Skeletal muscle tissue (tissue), 5 donors: ENCODE measurements around the gene AKR1D1. TPM values are rescaled to one million over a fixed set of nuclear protein-coding genes. Genes with fewer than 3 reads are reported as not detected.

Experiments used
- H3K27ac ChIP-seq: one replicate; pipeline ENCODE4 v1.7.0; 2013; ENCODE audit warnings: mild to moderate bottlenecking, low read depth, low read length, inconsistent platforms
- H3K27me3 ChIP-seq, 3 donors: one replicate each; pipeline ENCODE4 v1.7.0; 2013; ENCODE audit warnings: low read length in 3 of 3; ENCODE audit not compliant: control insufficient read depth in 3 of 3, insufficient read depth in 3 of 3
- H3K36me3 ChIP-seq, 3 donors: one replicate each; pipeline ENCODE4 v1.7.0; 2013; ENCODE audit warnings: low read length in 3 of 3; ENCODE audit not compliant: control insufficient read depth in 3 of 3, insufficient read depth in 3 of 3
- H3K4me1 ChIP-seq, 3 donors: one replicate each; pipeline ENCODE4 v1.7.0; 2013; ENCODE audit warnings: low read length in 3 of 3, mild to moderate bottlenecking in 3 of 3; ENCODE audit not compliant: control insufficient read depth in 3 of 3, insufficient read depth in 3 of 3
- H3K4me3 ChIP-seq, 3 donors: one replicate each; pipeline ENCODE4 v1.7.0; 2013; ENCODE audit warnings: low read length in 3 of 3
- H3K9ac ChIP-seq, 3 donors: one replicate each; pipeline ENCODE4 v1.7.0; 2013; ENCODE audit warnings: low read length in 3 of 3, mild to moderate bottlenecking in 3 of 3, moderate library complexity in 2 of 3, low read depth in 1 of 3
- H3K9me3 ChIP-seq, 3 donors: one replicate each; pipeline ENCODE4 v1.7.0; 2013; ENCODE audit warnings: low read length in 3 of 3; ENCODE audit not compliant: control insufficient read depth in 3 of 3
- small RNA-seq: library from RNA; depleted of rRNA; stranded (forward); fragments of <200 nt; gene quantifications from one replicate; pipeline ENCODE3, GENCODE V24; 2014
- total RNA-seq: library from RNA; depleted of rRNA; stranded (reverse); fragments of >200 nt; gene quantifications from one replicate; pipeline ENCODE4 v1.2.3, GENCODE V29; 2014
- donor health status: Osteomylitis.

Gene AKR1D1
- total RNA-seq, 1 donor from 2014 or later, result not detected

DNA sequence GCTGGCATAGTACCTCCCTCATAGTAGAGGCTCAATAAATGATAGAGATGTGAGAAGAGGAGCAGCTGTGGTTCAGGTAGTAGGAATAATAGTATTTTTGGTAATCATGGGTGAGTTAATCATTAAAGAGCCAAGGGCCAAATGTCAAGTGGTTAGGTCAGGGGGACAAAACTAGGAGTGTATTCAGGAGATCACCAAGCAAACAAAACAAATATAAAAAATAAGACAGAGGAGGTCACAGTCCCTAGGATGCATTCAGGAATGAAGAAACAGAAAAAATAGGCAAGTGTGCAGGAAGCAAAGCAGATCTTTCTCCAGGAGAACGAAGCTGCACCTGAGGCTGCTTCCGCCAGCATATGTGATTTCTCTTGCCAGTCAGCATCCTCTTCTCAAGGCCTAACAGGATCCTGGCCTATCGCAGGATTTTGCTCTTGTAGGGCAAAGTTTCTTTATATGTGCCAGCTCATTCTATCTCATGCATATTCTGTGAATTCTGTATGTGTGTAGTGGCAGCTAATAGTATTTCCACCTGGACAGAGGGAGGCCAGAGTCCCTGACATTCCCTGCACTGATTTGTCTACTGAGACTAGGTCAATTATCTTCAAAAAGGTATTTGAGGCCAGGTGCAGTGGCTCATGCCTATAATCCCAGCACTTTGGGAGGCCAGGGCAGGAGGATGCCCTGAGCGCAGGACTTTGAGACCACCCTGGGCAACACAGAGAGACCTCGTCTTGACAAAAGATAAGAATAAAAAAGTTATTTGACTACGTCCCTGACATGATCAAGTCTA lies 82.7 kb downstream of the AKR1D1 start:
- Histone ChIP-seq H3K27ac (no peak overlapping the region), H3K27me3 (no peaks in the 10 kb centered on the region), H3K4me3 (no peak overlapping the region), H3K9ac (no peak overlapping the region), H3K36me3 (no peaks in the 10 kb centered on the region), H3K9me3 (no peaks in the 10 kb centered on the region), H3K4me1 (no peaks in the 10 kb centered on the region)

DNA sequence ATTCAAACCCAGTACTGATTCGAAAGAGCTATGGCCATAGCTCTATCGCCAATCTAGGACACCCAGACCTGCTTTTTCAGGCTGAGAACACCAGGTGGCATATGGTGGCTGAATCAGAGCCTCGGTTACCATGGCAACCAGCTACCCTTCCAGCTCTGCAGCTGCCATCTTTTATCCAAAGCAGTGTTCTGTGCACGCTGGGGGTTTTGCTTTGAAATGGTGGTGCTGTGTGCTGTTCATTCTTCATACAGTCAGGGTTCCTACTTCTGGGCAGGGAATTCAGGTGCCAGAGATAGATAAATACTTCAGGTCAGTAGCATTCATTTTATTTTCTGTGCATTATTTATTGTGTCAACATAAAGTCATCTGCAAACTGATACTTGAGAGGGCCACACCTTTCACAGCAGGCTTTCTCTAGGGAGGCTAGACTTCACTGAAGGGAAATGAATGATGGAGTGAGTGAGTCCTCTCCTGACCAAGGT lies 85.4 kb downstream of the AKR1D1 start:
- H3K36me3 ChIP-seq, result no peaks in the 10 kb centered on the region
- peaks cover 0 to 7% (median 3%) of the 10 kb centered on the region in 3 donors for H3K9me3 ChIP-seq
- no peak overlapping the region for H3K4me3 ChIP-seq
- H3K27me3 ChIP-seq, result no peaks in the 10 kb centered on the region
- H3K4me1 ChIP-seq, result no peaks in the 10 kb centered on the region
- no peak overlapping the region for H3K9ac ChIP-seq
- H3K27ac ChIP-seq, result no peak overlapping the region

DNA sequence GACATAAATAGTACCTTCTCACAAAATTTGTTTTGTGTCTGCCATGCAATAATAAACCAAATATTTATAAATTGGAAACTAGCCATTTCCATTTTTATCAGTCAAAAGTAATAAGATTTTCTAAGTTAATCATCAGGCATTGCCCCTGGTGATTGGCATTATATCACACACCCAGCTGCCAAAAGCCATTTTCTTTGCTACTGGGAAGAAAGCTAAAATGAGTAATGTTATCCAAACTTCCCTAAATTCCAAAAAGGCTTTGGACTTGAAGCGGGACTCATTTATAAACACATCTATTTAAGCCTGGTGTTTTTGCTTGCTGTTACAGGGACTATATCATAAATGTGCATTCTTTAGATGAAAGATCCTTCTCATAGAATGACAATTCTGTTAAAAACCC lies 86.0 kb downstream of the AKR1D1 start:
- peaks cover 0 to 7% (median 3%) of the 10 kb centered on the region in 3 donors for H3K9me3 ChIP-seq
- no peaks in the 10 kb centered on the region for H3K27me3 ChIP-seq
- H3K27ac ChIP-seq, result no peak overlapping the region
- no peaks in the 10 kb centered on the region for H3K36me3 ChIP-seq
- no peak overlapping the region for H3K9ac ChIP-seq
- no peaks in the 10 kb centered on the region for H3K4me1 ChIP-seq
- no peak overlapping the region for H3K4me3 ChIP-seq

GRCh38 chr7:138163800-138164199 lies 87.5 kb downstream of the AKR1D1 start:
- H3K9me3 ChIP-seq, result peaks cover 0 to 7% (median 3%) of the 10 kb centered on the region in 3 donors
- no peaks in the 10 kb centered on the region for H3K27me3 ChIP-seq
- H3K27ac ChIP-seq, result no peak overlapping the region
- no peak overlapping the region for H3K4me3 ChIP-seq
- no peaks in the 10 kb centered on the region for H3K36me3 ChIP-seq
- no peak overlapping the region for H3K9ac ChIP-seq
- H3K4me1 ChIP-seq, result no peaks in the 10 kb centered on the region

DNA sequence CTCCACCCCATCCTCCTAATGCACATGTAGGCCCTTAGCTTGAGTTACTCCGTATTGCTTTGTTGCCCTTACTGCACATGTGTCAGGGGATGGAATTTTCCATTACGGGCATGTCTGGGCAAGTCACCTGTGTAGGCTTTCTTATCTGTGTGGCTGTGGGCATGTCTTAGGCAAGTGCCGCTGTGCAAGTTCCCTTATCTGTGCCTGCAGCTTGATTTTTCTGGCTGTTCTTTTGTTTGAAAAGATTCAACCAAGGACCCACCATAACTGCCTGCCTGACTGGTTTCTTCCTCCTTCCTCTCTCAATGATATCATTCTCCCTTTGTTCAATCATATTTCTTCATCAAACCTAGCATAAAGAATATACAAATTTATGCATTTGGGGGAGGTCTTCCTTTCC lies 88.5 kb downstream of the AKR1D1 start:
- no peaks in the 10 kb centered on the region for H3K36me3 ChIP-seq
- H3K4me3 ChIP-seq, result no peak overlapping the region
- no peak overlapping the region for H3K9ac ChIP-seq
- no peak overlapping the region for H3K27ac ChIP-seq
- no peaks in the 10 kb centered on the region for H3K4me1 ChIP-seq
- H3K27me3 ChIP-seq, result no peaks in the 10 kb centered on the region
- peaks cover 0 to 7% (median 3%) of the 10 kb centered on the region in 3 donors for H3K9me3 ChIP-seq

DNA sequence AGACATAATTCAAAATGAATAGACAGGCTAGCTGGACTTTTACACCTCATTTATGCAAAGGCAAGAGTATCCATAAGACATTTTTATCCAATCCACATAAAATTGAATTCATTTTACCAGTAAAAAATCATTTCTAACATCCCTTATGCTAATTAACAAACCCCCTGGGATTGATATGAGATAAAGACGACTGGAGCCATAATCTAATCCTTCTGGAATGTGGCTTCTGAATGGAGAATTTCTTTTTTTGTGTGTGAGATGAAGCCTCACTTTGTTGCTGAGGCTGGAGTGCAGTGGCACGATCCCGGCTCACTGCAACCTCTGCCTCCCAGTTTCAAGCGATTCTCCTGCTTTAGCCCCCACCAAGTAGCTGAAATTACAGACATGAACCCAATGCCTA lies 90.4 kb downstream of the AKR1D1 start:
- peaks cover 0 to 7% (median 3%) of the 10 kb centered on the region in 3 donors for H3K9me3 ChIP-seq
- no peaks in the 10 kb centered on the region for H3K36me3 ChIP-seq
- no peaks in the 10 kb centered on the region for H3K4me1 ChIP-seq
- no peaks in the 10 kb centered on the region for H3K27me3 ChIP-seq
- no peak overlapping the region for H3K27ac ChIP-seq
- H3K9ac ChIP-seq, result no peak overlapping the region
- H3K4me3 ChIP-seq, result no peak overlapping the region

- Histone ChIP-seq H3K9ac (no peak overlapping the region), H3K9me3 (peaks cover 0 to 7% (median 3%) of the 10 kb centered on the region in 3 donors), H3K27me3 (no peaks in the 10 kb centered on the region), H3K4me3 (no peak overlapping the region), H3K36me3 (no peaks in the 10 kb centered on the region), H3K27ac (no peak overlapping the region), H3K4me1 (no peaks in the 10 kb centered on the region)
These were observed 91.0 kb downstream of the AKR1D1 start for GRCh38 chr7:138167222-138167621.

- no peaks in the 10 kb centered on the region for H3K4me1 ChIP-seq
- no peak overlapping the region for H3K27ac ChIP-seq
These were observed 91.6 kb downstream of the AKR1D1 start for GRCh38 chr7:138167869-138168296.

More at GRCh38 chr7:138167869-138168296, 91.6 kb downstream of the AKR1D1 start:
- no peaks in the 10 kb centered on the region for H3K27me3 ChIP-seq
- no peak overlapping the region for H3K4me3 ChIP-seq
- H3K9ac ChIP-seq, result no peak overlapping the region
- peaks cover 0 to 7% (median 3%) of the 10 kb centered on the region in 3 donors for H3K9me3 ChIP-seq
- no peaks in the 10 kb centered on the region for H3K36me3 ChIP-seq

Small RNA genes within 50 kb of the gene (small RNA-seq; reads per million reads assigned to genes)
- not detected for gene AC024082.2
- not detected for gene RN7SKP223

Other genes starting within 250 kb of the AKR1D1 start
- 1.0 TPM for gene DGKI, start 229.5 kb upstream of the AKR1D1 start, total RNA-seq
- gene CREB3L2, start 74.4 kb upstream of the AKR1D1 start, total RNA-seq, result 12.5 TPM